Measurements from ENCODE around the gene DMD. TPM values are rescaled to one million over a fixed set of nuclear protein-coding genes. Genes with fewer than 3 reads are reported as not detected.

The DMD gene
- total RNA-seq, 1 experiment from 2014 or later, result 2.2 TPM

DNA sequence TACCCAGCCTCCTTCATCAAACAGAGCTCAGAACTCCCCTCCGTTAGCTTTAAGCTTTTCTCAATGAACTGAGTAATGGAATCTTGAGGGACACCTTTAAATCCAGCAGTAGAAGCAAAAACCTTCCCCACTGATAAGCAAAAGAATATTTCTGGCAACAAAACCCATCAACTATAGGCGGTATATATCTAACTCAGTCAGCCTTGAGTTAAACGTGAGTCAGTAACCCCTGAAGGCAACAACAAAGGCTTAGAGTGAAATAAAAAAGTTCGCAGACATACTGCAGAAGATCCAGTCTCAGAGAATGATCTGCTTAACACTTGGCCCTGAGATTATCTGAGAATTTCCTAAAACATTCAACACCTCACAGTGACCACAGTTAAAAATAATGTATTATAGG is 77.2 kb downstream of the DMD start:
- in situ Hi-C loops (cut with HindIII; ENCODE audit: low pct_unique_long_range_greater_than_20kb, low sequenced_read_pairs) (no loop called here), intact Hi-C loops (cut with micrococcal nuclease; ENCODE audit: unreplicated experiment) (no loop called here)
- no peak overlapping the region for H3K4me3 ChIP-seq (ENCODE audit: low read depth in 2 of 2, low read length in 2 of 2)
- H3K27me3 ChIP-seq (ENCODE audit: control insufficient read depth, insufficient read depth, low read length), result no peaks in the 10 kb centered on the region
- H3K9me3 ChIP-seq (ENCODE audit: control insufficient read depth, insufficient read depth, low read depth, low read length), result no peaks in the 10 kb centered on the region
- H3K27ac ChIP-seq (ENCODE audit: low read length), result no peak overlapping the region
- ChIA-PET CTCF (no interaction called here), POLR2A (no interaction called here)
- ATAC-seq (no peak), DNase-seq (ENCODE audit: low read depth, low spot score) (no peak)
- TF ChIP-seq SIN3A (IDR thresholded peaks at IDR 0.05; ENCODE audit: borderline replicate concordance, insufficient read depth, low read depth, low read length) (no peak), CTCF (IDR thresholded peaks at IDR 0.05) (no peak), REST (IDR thresholded peaks at IDR 0.05; ENCODE audit: insufficient read depth in 1 of 2, low read depth in 2 of 2, low read length in 1 of 2) (no peak)
- H3K36me3 ChIP-seq (ENCODE audit: control insufficient read depth, insufficient read depth, low read length), result no peaks in the 10 kb centered on the region
- no TSS peak for BruUV-seq (replicated peaks)
- no peaks in the 10 kb centered on the region for H3K4me1 ChIP-seq (ENCODE audit: control insufficient read depth, insufficient read depth, low read length)

- ATAC-seq (no peak), DNase-seq (ENCODE audit: low read depth, low spot score) (no peak)
- intact Hi-C loops (cut with micrococcal nuclease; ENCODE audit: unreplicated experiment), result no loop called here
- H3K27ac ChIP-seq (ENCODE audit: low read length), result no peak overlapping the region
- H3K36me3 ChIP-seq (ENCODE audit: control insufficient read depth, insufficient read depth, low read length), result no peaks in the 10 kb centered on the region
- CTCF ChIA-PET, result no interaction called here
- no peaks in the 10 kb centered on the region for H3K27me3 ChIP-seq (ENCODE audit: control insufficient read depth, insufficient read depth, low read length)
- H3K9me3 ChIP-seq (ENCODE audit: control insufficient read depth, insufficient read depth, low read depth, low read length), result no peaks in the 10 kb centered on the region
- no peak overlapping the region for H3K4me3 ChIP-seq (ENCODE audit: low read depth in 2 of 2, low read length in 2 of 2)
- no peaks in the 10 kb centered on the region for H3K4me1 ChIP-seq (ENCODE audit: control insufficient read depth, insufficient read depth, low read length)
- no TSS peak for BruUV-seq (replicated peaks)
- in situ Hi-C loops (cut with HindIII; ENCODE audit: low pct_unique_long_range_greater_than_20kb, low sequenced_read_pairs), result no loop called here
- TF ChIP-seq SIN3A (IDR thresholded peaks at IDR 0.05; ENCODE audit: borderline replicate concordance, insufficient read depth, low read depth, low read length) (no peak), POLR2AphosphoS5 (IDR thresholded peaks at IDR 0.05; ENCODE audit: low read depth, low read length) (no peak), TCF7L2 (IDR thresholded peaks at IDR 0.05; ENCODE audit: low read depth, low read length) (no peak), REST (IDR thresholded peaks at IDR 0.05; ENCODE audit: insufficient read depth in 1 of 2, low read depth in 2 of 2, low read length in 1 of 2) (no peak), CTCF (IDR thresholded peaks at IDR 0.05) (no peak)
- POLR2A ChIA-PET, result no interaction called here
These were observed 78.0 kb downstream of the DMD start for GRCh38 chrX:33133320-33133719.

Data from Panc1 (cell line).